IPS-NIHi7 (cell line): Measurements from ENCODE around the gene IMPG2.

Experiments used
- DNase-seq: peaks from one replicate; pipeline ENCODE4 v3.0.0; 2012; ENCODE audit warnings: mixed read lengths; ENCODE audit errors: extremely low spot score

Gene IMPG2

DNA sequence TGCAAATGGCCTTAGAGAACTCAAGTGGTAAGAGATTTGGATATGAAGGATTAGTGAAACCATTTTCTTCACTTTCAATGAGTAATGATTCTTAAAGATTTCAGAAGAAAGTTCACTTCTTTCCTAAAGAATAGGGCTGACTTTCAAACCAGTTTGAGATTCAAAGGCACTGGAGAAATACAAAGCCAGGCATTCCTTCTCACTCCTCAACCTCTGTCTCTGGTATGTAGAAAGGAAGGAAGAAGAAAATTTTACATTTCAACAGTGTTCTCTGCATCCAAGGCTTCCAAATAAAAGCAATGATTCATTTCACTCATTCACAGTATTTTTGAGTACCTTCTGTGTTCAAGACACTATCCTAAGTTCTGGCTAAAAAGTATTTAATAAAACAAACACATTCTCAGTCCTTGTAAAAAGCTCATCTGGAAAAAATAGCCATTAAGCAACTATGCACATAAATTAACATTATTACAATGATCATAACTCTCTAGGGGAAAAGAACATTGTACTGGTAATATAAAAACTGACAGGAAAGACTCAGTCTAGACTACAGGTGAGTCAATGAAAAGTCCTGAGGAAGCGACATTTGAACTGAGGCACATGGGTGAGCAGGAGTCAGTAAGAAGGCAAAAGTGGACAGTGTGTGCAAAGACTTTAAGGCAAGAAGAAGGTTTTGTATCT, 79.5 kb downstream of the IMPG2 start:
- DNase-seq, result no peak

DNA sequence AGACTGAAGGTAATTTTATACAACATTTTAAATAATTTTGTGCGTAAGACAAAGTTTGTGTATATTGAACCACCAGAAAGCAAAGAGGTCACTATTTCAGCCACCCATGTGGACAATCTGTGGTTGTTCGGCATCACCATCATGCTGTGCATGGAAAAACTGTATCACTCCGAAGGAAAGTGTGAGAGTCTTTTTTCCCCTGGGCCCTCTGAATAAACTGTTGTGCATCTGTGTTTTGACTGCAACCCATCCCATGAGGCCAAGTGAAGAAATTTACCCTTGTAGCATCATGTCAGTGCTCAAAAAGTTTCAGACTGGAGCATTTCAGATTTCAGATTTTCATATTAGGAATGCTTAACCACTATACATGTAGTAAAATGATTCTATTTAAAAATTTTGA, 85.3 kb downstream of the IMPG2 start:
- no peak for DNase-seq

DNA sequence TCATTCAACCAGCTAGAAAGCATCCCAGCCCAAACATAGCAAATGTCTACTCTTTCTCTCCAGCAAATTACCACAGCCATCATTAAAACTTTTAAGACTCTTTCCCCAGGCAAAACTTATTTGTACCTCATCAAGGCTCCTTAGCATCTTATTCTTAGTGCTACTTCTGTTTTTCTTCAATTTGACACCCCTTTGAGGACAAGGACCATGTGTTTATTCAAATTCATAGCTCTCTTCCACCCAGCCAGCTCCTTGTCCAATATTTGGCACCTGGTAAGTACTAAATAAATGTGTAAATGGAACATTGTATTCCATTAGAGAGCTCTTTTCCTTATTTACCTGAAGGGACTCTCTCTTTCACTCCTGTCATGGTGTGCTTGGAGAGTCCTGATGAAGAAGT, 89.8 kb downstream of the IMPG2 start:
- DNase-seq, result no peak

DNA sequence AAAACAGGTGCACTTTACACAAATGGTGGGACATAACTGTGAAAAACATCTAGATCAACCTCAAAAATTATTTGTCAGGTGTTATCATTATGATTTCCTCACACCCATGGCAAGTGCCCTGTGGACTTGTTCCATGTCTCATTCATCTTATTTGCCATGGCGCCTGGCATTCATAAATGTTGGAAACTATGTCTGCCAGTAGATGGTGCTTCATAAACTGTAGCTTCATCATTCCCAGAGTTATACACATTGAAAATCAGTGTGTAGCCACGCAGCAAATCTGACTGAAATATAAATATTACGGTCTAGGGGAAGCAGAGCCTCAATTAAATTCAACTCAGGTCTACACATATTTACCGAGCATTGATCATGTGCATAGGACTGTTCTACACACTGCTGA, 90.7 kb downstream of the IMPG2 start:
- no peak for DNase-seq

DNA sequence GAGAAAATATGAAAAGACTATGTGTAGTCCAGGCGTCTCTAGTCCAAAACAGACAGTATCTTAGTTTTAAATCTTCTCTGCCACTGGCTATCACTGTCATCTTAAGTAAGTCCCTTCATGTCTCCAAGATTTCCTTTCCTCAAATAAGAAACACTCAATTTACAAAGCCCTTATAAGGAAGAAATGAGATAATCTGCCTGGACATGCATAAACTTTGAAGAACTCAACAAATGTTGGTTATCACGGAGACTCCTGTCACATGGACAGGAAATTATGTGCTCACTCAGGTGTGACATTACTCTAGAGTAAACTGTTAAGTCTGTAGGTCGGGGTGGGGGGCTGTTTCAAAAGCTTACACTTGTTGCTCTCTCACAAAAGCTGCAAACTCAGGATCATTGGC, 91.9 kb downstream of the IMPG2 start:
- no peak for DNase-seq

DNA sequence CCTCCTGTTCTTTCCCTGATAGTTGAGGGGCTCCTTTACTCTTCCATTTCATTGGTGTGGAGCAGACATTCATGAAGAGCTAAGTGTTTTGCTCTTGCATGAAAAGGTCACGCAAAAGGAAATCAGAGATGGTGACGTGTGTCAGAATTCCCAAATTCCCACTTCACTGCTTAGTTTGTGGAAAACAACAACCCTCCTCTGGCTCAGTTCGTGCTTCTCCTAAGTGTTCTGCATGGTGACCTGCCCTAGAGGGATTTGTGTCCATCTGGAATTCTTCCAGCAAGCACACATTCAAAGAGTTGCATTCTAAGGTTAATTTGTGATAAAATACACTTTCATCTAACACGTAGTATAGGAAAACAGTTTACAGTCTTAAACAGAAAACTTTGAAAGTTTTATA, 95.6 kb downstream of the IMPG2 start:
- no peak for DNase-seq

DNA sequence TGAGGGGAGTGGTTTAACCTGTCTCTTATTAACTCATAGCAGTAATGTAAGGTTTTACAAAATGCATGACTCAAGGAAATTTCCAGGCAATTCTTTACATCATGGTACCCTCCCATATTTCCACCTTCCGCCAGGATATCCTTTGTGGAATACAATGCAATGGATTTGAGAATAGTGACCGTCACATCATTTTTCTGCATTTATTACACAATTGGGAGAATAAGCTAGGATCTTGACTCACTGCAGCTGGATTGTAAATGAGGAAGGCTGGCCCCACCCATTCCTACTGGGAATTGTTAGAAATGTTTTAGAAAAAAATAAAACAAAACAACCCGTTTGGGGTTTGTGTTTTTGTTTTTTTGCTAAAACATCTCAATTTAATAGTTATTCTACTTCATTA, 97.4 kb downstream of the IMPG2 start:
- DNase-seq, result no peak

DNA sequence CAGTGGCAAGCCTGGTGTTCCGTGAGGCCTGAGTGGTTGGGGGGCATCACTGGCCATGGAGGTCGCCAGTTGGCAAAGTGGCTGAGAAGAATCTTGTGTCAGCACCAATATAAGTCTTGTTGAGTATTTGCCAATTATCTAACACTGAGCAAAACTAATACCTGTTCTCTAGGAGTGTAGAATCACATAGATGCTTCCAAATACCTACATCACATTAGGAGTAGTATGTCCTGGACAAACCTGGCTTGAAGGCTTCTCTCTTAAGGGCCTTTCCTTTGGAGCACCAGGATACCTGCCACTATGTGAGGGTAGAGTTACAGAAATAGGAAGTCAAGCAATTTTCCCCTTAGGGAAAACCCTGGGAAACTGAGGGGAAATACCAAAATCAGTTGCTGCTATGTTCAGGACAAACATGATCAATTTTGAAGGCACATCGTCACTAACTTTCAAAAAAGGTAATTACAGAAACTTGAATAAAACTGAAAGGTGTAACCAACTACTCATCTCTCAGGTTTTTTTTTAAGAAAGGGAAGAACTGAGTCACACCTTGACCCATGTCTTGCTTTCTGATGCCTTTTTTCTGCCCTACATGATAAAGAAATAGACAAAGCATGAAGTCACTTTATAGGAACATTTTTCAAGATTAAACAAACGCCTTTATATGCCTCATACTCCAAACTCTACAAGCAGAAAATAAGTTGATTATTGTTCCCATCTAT, 100.4 kb downstream of the IMPG2 start:
- no peak for DNase-seq

DNA sequence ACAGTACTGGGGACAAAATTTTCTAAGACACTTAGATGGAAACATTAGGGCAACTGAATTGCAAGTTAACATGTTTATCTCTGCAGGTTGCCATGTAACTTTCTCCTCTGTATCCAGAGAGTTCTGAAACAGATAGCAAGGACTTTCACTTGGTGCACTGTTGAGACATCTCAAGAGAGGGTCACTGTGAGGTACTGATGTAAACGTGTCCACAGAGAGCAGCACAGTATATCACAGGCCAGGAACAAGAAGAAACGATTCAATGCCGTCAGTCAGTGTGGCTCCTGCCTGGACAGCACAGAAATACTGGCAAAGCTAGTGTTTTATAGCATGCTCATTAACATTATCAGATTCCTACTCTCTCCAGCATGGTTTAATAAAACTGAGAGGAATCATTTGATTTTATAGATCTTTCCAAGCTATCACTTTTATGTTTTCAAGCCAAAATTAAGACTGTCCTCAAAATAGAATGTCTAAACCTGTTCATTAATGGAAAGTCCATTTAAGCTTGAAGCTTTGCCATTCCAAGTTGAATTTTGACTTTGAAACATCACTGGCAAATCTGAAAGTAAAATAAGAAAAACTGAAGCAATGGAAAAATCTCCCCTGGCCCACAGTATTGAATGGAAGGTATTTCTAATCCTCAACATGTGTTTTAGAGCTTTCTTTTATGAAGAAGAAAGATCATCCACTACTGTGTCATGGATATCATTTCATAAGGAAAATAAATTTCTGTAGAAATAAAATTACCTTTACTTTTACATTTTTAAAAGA, 102.7 kb downstream of the IMPG2 start:
- no peak for DNase-seq

DNA sequence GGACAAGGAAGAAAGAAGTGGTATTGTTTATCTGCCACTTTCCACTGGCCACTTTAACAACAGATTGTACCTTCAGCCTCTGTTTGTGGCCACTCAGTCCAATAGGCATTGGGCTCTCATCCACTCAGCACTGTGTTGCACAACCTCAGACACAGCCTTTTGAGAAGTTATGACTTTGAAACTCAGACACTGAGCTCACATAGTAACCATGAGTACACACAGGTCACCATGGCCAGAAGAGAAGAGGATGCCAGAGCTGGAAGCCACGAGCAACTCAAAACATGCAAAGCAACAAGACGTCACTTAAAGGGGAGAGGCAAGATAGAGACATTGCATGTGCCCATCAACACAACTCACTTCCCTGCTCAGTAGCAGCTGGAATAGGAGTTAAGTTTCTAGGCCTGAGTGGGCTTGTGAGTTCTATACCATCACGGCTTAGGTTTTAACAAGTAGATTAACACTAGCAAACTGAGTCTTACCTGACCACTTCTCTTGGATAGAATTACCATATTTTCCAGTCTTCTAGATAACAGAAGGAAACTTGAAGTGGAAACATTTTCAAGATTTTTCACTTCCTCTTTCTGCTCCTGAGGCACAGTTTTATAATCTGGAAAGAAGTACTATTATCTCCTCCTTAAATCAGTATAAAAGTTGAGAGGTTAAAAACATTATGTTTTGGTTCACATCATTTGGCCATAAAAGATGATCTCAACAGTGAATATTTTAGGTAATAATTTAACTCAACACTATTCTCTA, 103.5 kb downstream of the IMPG2 start:
- DNase-seq, result no peak

DNA sequence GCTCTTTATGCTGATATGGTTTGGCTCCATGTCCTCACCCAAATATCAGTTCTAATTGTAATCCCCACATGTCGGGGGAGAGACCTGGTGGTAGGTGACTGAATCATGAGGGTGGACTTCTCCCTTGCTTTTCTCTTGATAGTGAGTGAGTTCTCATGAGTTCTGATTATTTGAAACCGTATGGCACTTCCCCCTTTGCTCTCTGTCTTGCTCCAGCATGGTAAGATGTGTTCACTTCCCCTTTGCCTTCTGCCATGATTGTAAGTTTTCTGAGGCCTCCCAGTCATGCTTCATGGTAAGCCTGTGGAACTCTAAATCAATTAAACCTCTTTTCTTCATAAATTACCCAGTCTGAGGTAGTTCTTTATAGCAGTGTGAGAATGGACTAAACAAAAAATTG, 107.6 kb downstream of the IMPG2 start:
- DNase-seq, result no peak

DNA sequence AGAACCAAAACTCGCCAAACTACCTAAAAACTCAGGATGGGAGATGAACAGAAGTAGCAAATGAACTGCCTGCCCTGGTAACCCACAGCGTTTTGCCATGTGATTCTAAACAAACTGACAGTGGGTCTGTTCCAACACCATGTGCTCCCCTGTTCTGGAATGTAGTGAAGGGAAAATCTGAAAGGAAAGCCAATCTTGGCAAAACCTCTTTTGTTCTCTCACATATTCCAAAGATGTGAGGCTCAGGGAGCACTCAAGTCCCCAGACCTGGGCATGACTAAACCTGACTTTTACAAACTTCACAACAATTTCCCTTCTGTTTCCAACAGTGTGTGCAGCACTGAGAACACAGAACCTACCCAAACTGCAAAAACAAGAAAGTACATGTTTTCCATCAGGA, 116.1 kb downstream of the IMPG2 start:
- DNase-seq, result no peak

DNA sequence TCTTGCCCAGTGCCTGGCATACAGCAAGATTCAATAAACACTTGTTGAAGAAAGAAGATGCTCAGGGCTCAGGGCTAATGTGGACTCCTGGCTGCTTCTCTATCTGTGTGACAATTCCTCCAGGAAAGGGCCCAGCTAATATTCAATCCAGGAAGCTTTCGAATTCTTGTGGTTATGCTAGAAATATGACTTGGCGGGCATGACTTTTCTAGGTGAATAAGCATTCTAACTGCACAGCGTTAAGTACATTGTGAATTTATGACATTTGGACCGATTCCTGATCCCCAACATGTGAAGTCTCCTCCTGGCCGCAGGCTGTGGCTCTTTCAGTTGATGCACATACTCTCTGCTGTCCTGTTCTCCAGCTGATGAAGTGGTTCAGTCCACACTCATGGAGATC, 117.0 kb downstream of the IMPG2 start:
- no peak for DNase-seq

DNA sequence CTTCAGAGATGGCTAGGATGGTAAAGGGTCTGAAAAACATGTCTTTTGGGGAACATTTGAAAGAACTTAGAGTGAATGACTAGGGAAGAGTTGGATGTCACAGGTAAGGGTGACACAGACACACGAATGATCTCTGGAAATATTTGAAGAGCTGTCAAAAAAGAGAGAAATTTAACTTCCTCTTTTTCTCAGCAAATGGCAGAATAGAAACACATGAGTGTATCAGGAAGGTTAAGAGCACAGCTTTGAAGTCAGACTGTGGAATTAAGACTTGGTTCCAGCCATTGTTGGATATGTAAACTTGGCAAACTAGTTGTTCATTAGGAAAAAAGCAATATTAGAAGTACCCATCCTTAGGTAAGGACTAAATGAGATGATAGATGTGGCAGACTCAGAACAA, 117.7 kb downstream of the IMPG2 start:
- no peak for DNase-seq

DNA sequence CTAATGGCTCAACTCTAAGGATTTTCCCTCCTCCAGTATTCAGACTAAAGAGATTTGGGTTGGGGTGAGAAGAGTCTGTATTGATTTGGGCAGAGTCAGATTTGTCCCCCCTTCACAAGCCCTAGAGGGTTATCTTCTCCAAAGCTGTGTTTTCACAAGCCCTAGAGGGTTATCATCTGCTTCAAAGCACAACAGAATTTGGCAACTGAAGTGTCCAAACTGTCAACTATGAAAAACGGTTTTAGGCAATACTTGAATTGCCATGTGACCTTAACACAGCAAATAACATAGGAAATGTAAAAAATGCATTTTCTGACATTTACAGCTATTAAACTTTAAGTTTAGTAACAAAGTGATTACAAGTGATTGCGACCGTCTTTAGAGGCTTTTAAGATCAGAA, 119.9 kb downstream of the IMPG2 start:
- no peak for DNase-seq

DNA sequence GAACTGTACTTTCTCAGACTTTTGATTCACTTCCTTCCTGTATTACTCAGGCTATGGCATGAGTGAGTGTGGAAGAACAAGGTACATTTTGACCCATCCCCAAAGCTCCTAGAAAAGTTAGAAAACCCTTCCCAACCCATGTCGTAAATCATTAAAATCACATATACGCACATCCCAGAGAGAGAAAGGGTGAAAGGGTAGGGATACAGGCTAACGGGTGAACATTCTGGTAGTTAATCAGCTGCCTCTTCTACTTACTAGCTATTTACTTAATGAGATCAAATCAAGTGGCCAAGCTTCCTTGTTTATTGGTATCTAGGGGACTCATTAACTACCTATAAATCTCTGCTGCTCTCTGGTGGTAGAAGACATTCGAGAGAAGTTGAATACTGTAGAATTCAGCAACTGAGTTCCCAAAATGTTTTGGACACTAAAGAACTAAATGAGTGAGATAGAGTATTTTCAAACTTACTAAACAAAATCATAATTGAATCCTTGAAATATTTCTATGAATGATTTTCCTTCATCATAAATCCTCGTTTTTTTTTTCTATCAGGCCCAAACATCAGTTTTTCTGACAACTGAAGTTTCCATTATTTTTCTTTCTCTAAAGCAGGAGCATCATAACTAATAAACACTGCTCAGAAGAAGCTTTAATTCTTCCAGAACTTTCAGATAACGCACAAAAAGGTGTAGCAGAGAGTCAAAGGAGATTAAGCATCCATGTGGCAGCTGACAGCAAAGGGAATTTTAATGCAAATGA, 124.2 kb downstream of the IMPG2 start:
- DNase-seq, result peak; percentile 60

DNA sequence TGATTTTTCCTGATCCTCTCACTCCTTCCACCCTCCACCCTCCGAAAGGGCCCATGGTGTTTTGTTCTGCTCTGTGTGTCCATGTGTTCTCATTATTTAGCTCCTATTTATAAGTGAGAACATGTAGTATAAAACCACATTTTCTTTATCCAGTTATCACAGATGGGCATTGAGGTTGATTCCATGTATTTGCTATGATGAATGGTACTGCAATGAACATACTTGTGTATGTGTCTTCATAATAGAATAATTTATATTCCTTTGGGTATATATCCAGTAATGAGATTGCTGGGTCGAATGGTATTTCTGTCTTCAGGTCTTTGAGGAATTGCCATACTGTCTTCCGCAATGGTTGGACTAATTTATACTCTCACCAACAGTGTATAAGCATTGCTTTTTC, 126.0 kb downstream of the IMPG2 start:
- DNase-seq, result no peak

DNA sequence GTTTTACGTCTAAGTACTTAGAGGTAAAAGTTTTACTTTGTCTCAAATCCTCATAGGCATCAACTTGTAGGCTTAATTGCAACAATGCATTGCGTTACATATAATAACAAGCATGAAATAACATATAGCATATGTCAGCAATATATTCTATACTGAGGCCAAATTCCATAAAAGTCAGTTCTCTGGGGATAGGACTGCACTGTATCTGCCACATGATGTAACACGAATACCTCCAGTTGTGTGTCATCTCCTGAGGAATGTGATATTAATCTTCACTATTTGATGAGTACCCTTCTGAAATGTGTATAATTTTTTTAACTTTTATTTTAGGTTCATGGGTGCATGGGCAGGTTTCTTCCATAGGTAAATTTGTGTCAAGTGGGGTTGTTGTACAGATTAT, 126.4 kb downstream of the IMPG2 start:
- no peak for DNase-seq

DNA sequence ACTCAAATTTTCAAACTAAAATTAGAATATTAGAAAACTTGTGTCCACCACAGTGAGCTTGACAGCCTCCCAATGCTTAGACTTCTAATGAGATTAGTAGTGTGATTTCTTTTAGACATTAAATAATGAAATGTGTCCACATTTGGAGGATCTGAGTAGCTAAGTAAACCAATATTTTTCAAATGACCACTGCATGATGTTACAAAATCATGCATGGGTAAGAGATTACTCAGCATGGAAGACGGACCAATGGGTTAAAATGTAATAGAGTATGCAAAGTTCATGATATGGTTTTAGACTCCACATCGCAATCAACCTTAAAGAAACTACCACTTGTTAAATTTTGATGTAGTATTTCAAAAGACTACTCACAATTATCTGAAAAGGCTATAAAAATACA, 130.6 kb downstream of the IMPG2 start:
- DNase-seq, result no peak

DNA sequence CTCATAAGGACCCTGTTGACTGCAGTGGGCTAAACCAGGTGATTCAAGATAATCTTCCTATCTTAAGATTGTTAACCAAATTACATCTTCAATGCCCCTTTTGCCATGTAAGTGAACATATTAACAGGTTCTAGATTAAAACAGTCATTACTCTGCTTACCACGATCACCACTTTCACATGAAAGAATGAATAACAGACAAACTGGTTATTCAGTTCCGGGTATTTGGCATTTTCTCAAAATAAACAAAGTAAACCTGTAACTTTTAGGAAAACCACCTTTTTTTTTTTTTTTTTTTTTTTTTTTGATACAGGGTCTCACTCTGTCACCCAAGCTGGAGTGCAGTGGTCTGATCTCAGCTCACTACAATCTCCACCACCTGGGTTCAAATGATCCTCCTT, 131.2 kb downstream of the IMPG2 start:
- DNase-seq, result no peak

DNA sequence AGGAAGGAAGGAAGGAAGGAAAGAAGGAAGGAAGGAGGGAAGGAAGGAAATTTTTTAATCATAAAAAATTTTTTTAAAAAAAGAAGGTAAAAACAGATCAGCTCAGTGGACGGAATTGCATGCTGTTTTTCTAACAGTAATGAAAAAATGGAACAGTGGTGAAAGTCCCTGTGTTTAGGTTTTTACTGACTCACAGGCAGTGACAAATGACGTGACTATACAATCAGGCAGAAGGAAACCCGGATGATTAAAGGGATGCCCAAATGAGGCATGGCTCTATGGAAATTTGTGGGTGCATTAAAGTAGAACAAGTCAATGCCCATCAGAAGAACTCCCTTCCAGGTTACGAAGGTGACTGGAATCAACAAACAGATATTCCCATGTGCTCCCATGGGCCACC, 135.0 kb downstream of the IMPG2 start:
- DNase-seq, result no peak

DNA sequence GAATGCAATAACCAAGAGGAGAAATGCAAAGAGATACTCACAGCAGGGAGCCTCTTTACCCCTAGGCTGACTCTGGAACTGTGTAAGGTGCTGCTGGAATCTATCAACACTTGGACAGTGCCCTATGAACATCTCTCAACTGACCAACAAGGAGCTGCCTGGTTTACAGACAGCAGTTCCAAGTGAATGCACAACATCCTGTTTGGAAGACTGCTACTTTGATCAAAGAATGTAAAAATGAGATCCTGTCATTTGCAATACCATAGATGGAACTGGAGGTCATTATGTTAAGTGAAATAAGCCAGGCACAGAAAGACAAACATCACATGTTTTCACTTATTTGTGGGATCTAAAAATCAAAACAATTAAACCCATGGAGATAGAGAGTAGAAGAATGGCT, 136.3 kb downstream of the IMPG2 start:
- no peak for DNase-seq
